Upper lobe of left lung (tissue), 6 donors: ENCODE data around the gene CROCC. TPM values are rescaled to one million over a fixed set of nuclear protein-coding genes. Genes with fewer than 3 reads are reported as not detected.

Experiments used
- ATAC-seq, 2 donors: fragments of 200-7000 bp; cut with Tn5 transposase; one replicate each; pipeline ENCODE4 v1.9.1; 2022; ENCODE audit warnings: mild to moderate bottlenecking in 2 of 2, moderate library complexity in 2 of 2; ENCODE audit not compliant: low FRiP score in 2 of 2
- DNase-seq, 2 donors: peaks; one replicate each; pipeline ENCODE4 v3.0.0-alpha.2; 2019 to 2020
- H3K27ac ChIP-seq, 4 donors: fragments of 200-600 bp; sonication (generic); one replicate each; pipeline ENCODE4 v1.5.1; 2016 to 2019
- H3K27me3 ChIP-seq, 4 donors: fragments of 200-600 bp; sonication (generic); one replicate each; pipeline ENCODE4 v1.5.1; 2017 to 2019
- H3K36me3 ChIP-seq, 4 donors: fragments of 200-600 bp; sonication (generic); one replicate each; pipeline ENCODE4 v1.5.1; 2016 to 2019
- H3K4me1 ChIP-seq, 4 donors: fragments of 200-600 bp; sonication (generic); one replicate each; pipeline ENCODE4 v1.5.1; 2018 to 2019
- H3K4me3 ChIP-seq, 4 donors: fragments of 200-600 bp; sonication (generic); one replicate each; pipeline ENCODE4 v1.5.1; 2017 to 2019; ENCODE audit warnings: mild to moderate bottlenecking in 2 of 4, moderate library complexity in 1 of 4
- H3K9me3 ChIP-seq, 4 donors: fragments of 200-600 bp; sonication (generic); one replicate each; pipeline ENCODE4 v1.5.1; 2018 to 2019
- CTCF ChIP-seq, 6 experiments: fragments of 450-650 bp in 4 of 6; fragments of 200-600 bp in 2 of 6; sonication (generic) in 2 of 6; IDR thresholded peaks; one replicate each; pipeline ENCODE4 v1.5.1; 2016 to 2019; ENCODE audit warnings: antibody characterized with exemption in 6 of 6
- EP300 ChIP-seq, 4 donors: sonication (generic); formaldehyde crosslinking; IDR thresholded peaks; one replicate each; pipeline ENCODE4 v1.5.1; 2017; ENCODE audit warnings: antibody characterized with exemption in 4 of 4, control low read depth in 2 of 4
- POLR2A ChIP-seq, 4 donors: fragments of 450-650 bp; IDR thresholded peaks; one replicate each; pipeline ENCODE4 v1.5.1; 2016 to 2017; ENCODE audit warnings: antibody characterized with exemption in 4 of 4, mild to moderate bottlenecking in 2 of 4
- POLR2AphosphoS5 ChIP-seq, 2 donors: sonication (generic); formaldehyde crosslinking; IDR thresholded peaks; one replicate each; pipeline ENCODE4 v1.5.1; 2017; ENCODE audit warnings: antibody characterized with exemption in 2 of 2
- WGBS, 2 donors: methylation state at CpG; one replicate each; pipeline ENCODE4 v1.1.5; 2017 to 2018; 5-methylcytosine and 5-hydroxymethylcytosine counted together
- total RNA-seq, 6 donors: library from RNA; depleted of rRNA in 4 of 6; stranded (reverse); fragments of >200 nt in 4 of 6; gene quantifications; one replicate each; pipeline versions ENCODE4 v1.1.0 to v1.2.1, GENCODE V29; 2016 to 2021
- donor health status: DM: no; HTN: no; CAD: no; lungs with moderate emphysema.
- donor health status: DM: no; HTN: yes; CAD: no; lungs with severe emphysema.

Gene CROCC
- total RNA-seq, 6 donors from 2014 or later: 21.0 to 184 (median 48.9) TPM

GRCh38 chr1:17014671-17015567 is 93.2 kb downstream of the CROCC start:
- no peak overlapping the region for H3K27ac ChIP-seq
- no peaks in the 10 kb centered on the region for H3K9me3 ChIP-seq
- DNase-seq: no peak
- peaks cover 17 to 22% (median 18%) of the 10 kb centered on the region in 4 donors for H3K4me1 ChIP-seq
- H3K4me3 ChIP-seq: no peak overlapping the region
- 81 to 85% methylated on average over 10 of the region's 10 CpGs for WGBS, 2 donors
- no peak for TF ChIP-seq POLR2A (IDR thresholded peaks at IDR 0.05)
- no peak for TF ChIP-seq EP300 (IDR thresholded peaks at IDR 0.05)
- no peak for TF ChIP-seq CTCF (IDR thresholded peaks at IDR 0.05)
- no peak for TF ChIP-seq POLR2AphosphoS5 (IDR thresholded peaks at IDR 0.05)
- no peak for ATAC-seq
- H3K27me3 ChIP-seq: no peaks in the 10 kb centered on the region
- H3K36me3 ChIP-seq: peaks cover 8 to 26% (median 21%) of the 10 kb centered on the region in 4 donors

GRCh38 chr1:17016317-17016661 is 94.6 kb downstream of the CROCC start:
- Histone ChIP-seq H3K27ac (no peak overlapping the region), H3K4me3 (no peak overlapping the region), H3K36me3 (peaks cover 19 to 39% (median 35%) of the 10 kb centered on the region in 4 donors), H3K27me3 (no peaks in the 10 kb centered on the region), H3K4me1 (peaks cover 4 to 9% (median 6%) of the 10 kb centered on the region in 4 donors), H3K9me3 (no peaks in the 10 kb centered on the region)
- WGBS, 2 donors: 79 to 86% methylated on average over 5 of the region's 5 CpGs
- DNase-seq (no peak), ATAC-seq (no peak)
- TF ChIP-seq POLR2AphosphoS5 (IDR thresholded peaks at IDR 0.05) (no peak), EP300 (IDR thresholded peaks at IDR 0.05) (no peak), CTCF (IDR thresholded peaks at IDR 0.05) (no peak), POLR2A (IDR thresholded peaks at IDR 0.05) (no peak)

GRCh38 chr1:17017435-17017834 is 95.7 kb downstream of the CROCC start:
- no peak overlapping the region for H3K27ac ChIP-seq
- peaks cover 0 to under 1% (median 0%) of the 10 kb centered on the region in 4 donors for H3K4me1 ChIP-seq
- no peak for ATAC-seq
- no peak overlapping the region for H3K4me3 ChIP-seq
- WGBS, 2 donors: 92 to 93% methylated on average over 7 of the region's 7 CpGs
- no peaks in the 10 kb centered on the region for H3K27me3 ChIP-seq
- no peaks in the 10 kb centered on the region for H3K9me3 ChIP-seq
- no peak for DNase-seq
- H3K36me3 ChIP-seq: peaks cover 30 to 51% (median 46%) of the 10 kb centered on the region in 4 donors
- no peak for TF ChIP-seq CTCF (IDR thresholded peaks at IDR 0.05)

DNA sequence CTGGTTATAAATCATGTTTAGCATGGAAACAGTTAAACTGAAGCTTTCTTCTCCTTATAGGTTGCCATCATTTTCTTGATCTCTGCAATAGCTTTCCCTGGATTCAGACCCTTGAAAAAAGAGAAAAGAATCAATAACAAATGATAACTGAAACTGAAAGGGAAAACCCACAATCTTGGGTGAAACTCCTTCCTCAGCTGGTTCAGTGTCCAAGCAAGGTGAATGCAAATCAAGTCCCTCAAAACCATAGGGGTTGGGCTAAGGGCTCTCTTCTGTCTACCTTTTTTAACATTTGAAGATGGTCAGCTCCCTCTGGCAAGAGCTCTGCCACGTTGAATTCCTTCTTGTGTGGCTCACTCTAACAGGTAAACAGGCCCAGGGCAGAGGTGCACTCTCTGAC is 97.1 kb downstream of the CROCC start:
- H3K36me3 ChIP-seq: peaks cover 35 to 65% (median 60%) of the 10 kb centered on the region in 4 donors
- 35 to 60% methylated on average over 1 of the region's 1 CpG for WGBS, 2 donors
- peaks cover 0 to 4% (median 0%) of the 10 kb centered on the region in 4 donors for H3K4me1 ChIP-seq
- no peak for TF ChIP-seq EP300 (IDR thresholded peaks at IDR 0.05)
- TF ChIP-seq CTCF (IDR thresholded peaks at IDR 0.05): no peak
- TF ChIP-seq POLR2AphosphoS5 (IDR thresholded peaks at IDR 0.05): no peak
- no peak overlapping the region for H3K27ac ChIP-seq
- H3K27me3 ChIP-seq: no peaks in the 10 kb centered on the region
- DNase-seq (no peak), ATAC-seq (no peak)
- H3K9me3 ChIP-seq: no peaks in the 10 kb centered on the region
- H3K4me3 ChIP-seq: no peak overlapping the region

GRCh38 chr1:17020502-17020901 is 98.8 kb downstream of the CROCC start:
- H3K4me3 ChIP-seq: no peak overlapping the region

More at GRCh38 chr1:17020502-17020901, 98.8 kb downstream of the CROCC start:
- H3K36me3 ChIP-seq: peaks cover 35 to 81% (median 72%) of the 10 kb centered on the region in 4 donors
- no peak for ATAC-seq
- H3K27ac ChIP-seq: no peak overlapping the region
- no peak for DNase-seq
- H3K9me3 ChIP-seq: no peaks in the 10 kb centered on the region
- no peaks in the 10 kb centered on the region for H3K27me3 ChIP-seq
- H3K4me1 ChIP-seq: peaks cover 0 to 5% (median 0%) of the 10 kb centered on the region in 4 donors
- 89 to 100% methylated on average over 2 of the region's 2 CpGs for WGBS, 2 donors
- TF ChIP-seq POLR2AphosphoS5 (IDR thresholded peaks at IDR 0.05) (no peak), EP300 (IDR thresholded peaks at IDR 0.05) (no peak), POLR2A (IDR thresholded peaks at IDR 0.05) (no peak), CTCF (IDR thresholded peaks at IDR 0.05) (no peak)
